H1 (cell line): ENCODE measurements around the gene EXOC1. TPM values are rescaled to one million over a fixed set of nuclear protein-coding genes. Genes with fewer than 3 reads are reported as not detected.

Source experiments
- JUND ChIP-seq: IDR thresholded peaks from 2 replicates; pipeline ENCODE4 v1.6.1; 2011; ENCODE audit warnings: mild to moderate bottlenecking, improper control_type of control experiment, low read length
- KDM1A ChIP-seq: fragments of 200-600, 300-600 bp; sonication (generic); IDR thresholded peaks from 2 replicates; pipeline ENCODE4 v1.7.1; 2016; ENCODE audit warnings: mild to moderate bottlenecking, low read length, borderline replicate concordance
- polyA plus RNA-seq, 7 experiments: library from polyadenylated mRNA; depleted of rRNA in 3 of 7; stranded (reverse) in 5 of 7; unstranded in 2 of 7; fragments of >200 nt in 5 of 7; fragments of 200-250 nt in 2 of 7; gene quantifications; 1 replicate in 5 of 7; 2 replicates in 1 of 7; 4 replicates in 1 of 7; pipeline versions ENCODE4 v1.2.1 to v1.2.3, GENCODE V29; 2011 to 2013; ENCODE audit warnings: missing spikeins in 2 of 7, mixed read lengths in 2 of 7
- total RNA-seq: library from RNA; stranded (reverse); fragmentation: NEBNext Ultra II Directional; extraction: Animal tissue kit (Norgen Biotek cat#: 25700); gene quantifications from 2 replicates; pipeline ENCODE4 v1.2.1, GENCODE V29; 2021
- TF ChIP-seq, protein P1 (sequence below): IDR thresholded peaks from 2 replicates; pipeline ENCODE4 v1.6.1; 2012; ENCODE audit warnings: low read length, inconsistent platforms

Gene EXOC1
- total and polyA plus RNA-seq, 2 of the 8 experiments (the other 6 are each of a cell fraction or from before 2014, with no cell fraction given) = 5.9 to 19.6 TPM

DNA sequence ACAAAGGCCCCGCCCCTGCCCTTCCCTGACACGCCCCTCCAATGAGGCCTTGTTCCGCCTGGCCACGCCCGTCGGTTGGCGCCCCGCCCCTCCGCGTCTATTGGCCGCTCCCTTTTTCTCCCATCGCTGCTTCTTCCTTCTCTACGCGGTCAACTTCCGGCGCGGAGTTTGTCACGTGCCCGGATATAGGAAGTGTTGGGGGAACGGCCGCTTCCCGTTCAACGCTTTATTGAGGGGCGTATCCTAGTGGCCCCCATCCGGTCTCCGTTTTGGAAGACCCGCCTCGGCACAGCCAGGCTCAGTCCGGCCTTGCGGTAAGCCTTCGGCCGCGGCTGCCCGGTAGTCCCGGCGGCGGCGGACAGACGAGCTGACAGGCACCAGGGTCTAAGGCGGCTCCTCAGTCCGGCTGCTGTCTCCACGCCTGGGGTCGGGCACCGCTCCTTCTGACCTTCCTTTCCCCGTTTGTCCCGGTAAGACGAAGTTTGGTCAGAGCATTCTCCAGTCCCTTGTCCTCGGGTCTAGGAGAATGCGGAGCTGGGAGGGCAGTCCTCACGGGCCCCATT lies at the start of gene EXOC1 (continued):
- TF ChIP-seq, protein P1, sequence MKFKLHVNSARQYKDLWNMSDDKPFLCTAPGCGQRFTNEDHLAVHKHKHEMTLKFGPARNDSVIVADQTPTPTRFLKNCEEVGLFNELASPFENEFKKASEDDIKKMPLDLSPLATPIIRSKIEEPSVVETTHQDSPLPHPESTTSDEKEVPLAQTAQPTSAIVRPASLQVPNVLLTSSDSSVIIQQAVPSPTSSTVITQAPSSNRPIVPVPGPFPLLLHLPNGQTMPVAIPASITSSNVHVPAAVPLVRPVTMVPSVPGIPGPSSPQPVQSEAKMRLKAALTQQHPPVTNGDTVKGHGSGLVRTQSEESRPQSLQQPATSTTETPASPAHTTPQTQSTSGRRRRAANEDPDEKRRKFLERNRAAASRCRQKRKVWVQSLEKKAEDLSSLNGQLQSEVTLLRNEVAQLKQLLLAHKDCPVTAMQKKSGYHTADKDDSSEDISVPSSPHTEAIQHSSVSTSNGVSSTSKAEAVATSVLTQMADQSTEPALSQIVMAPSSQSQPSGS = no peak
- TF ChIP-seq JUND = no peak
- no peak for TF ChIP-seq KDM1A
